ENCODE measurements around the gene TNFRSF11A. TPM values are rescaled to one million over a fixed set of nuclear protein-coding genes. Genes with fewer than 3 reads are reported as not detected.

Gene TNFRSF11A
- total RNA-seq, 1 donor from 2014 or later = 0.42 TPM

DNA sequence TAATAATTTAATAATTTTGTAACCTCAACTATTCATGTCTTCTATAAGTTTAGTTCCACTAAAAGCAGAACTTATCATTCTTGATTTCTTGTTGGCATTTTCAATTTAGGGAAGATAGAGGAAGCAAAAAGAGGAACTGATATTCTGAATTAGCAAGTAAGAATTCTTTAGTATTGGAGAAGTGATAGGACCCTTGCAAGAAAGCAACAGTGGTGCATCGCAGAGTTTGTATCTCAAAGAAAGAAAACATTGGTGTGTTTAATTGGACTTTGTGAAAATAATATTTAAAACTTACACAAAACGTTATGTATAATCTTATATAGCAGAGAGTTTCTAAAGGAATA, 36.5 kb upstream of the TNFRSF11A start:
- H3K27me3 ChIP-seq (ENCODE audit: control insufficient read depth, insufficient read depth, low read length) = no peaks in the 10 kb centered on the region
- peaks cover 1% of the 10 kb centered on the region for H3K36me3 ChIP-seq (ENCODE audit: control insufficient read depth, insufficient read depth, low read length)
- TF ChIP-seq, protein P1, sequence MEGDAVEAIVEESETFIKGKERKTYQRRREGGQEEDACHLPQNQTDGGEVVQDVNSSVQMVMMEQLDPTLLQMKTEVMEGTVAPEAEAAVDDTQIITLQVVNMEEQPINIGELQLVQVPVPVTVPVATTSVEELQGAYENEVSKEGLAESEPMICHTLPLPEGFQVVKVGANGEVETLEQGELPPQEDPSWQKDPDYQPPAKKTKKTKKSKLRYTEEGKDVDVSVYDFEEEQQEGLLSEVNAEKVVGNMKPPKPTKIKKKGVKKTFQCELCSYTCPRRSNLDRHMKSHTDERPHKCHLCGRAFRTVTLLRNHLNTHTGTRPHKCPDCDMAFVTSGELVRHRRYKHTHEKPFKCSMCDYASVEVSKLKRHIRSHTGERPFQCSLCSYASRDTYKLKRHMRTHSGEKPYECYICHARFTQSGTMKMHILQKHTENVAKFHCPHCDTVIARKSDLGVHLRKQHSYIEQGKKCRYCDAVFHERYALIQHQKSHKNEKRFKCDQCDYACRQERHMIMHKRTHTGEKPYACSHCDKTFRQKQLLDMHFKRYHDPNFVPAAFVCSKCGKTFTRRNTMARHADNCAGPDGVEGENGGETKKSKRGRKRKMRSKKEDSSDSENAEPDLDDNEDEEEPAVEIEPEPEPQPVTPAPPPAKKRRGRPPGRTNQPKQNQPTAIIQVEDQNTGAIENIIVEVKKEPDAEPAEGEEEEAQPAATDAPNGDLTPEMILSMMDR (IDR thresholded peaks at IDR 0.05; ENCODE audit: insufficient read depth, low read length, poor library complexity, severe bottlenecking) = no peak
- no peak for DNase-seq (ENCODE audit: low read depth)
- no peak overlapping the region for H3K4me3 ChIP-seq (ENCODE audit: low read depth, low read length)

DNA sequence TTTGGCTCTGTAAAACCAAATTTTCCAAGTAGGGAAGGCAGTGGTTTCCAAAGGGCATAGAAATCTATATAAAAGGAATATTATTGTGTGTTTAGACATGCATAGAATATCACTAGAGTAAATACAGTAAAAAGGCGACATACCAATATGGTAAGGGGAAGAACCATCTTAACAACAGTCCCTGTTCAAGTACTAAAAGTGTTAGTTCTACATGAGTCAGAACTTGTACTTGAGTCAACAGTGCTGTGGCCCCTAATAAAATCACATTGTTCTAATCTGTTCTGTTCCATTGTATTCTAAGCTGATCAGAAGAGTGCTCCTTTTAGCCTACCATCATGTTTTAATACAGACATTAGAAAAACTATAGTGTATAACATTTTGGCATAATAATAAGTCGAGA, 36.1 kb upstream of the TNFRSF11A start:
- peaks cover 1% of the 10 kb centered on the region for H3K36me3 ChIP-seq (ENCODE audit: control insufficient read depth, insufficient read depth, low read length)
- no peak overlapping the region for H3K4me3 ChIP-seq (ENCODE audit: low read depth, low read length)
- DNase-seq (ENCODE audit: low read depth) = no peak
- H3K27me3 ChIP-seq (ENCODE audit: control insufficient read depth, insufficient read depth, low read length) = no peaks in the 10 kb centered on the region
- TF ChIP-seq, protein P1 (IDR thresholded peaks at IDR 0.05; ENCODE audit: insufficient read depth, low read length, poor library complexity, severe bottlenecking) = no peak

DNA sequence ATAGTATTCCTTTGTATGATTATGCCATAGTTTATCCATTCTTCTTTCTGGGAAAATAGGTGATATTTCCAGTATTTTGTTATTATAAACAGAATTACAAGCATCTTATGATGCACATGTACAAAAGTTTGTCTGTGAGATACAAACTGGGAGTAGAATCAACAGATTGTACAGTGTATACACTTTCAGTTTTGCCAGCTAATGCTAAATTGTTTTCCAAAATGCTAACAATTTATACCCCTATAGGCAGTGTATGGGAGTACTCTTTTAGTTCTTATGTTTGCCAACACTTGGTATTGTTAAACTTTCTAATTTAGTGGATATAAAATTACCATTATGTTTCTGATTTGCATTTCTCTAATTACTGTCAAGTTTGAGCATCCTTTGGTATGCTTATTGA, 31.0 kb upstream of the TNFRSF11A start:
- Histone ChIP-seq H3K36me3 (ENCODE audit: control insufficient read depth, insufficient read depth, low read length) (no peaks in the 10 kb centered on the region), H3K27me3 (ENCODE audit: control insufficient read depth, insufficient read depth, low read length) (no peaks in the 10 kb centered on the region), H3K4me3 (ENCODE audit: low read depth, low read length) (no peak overlapping the region)
- TF ChIP-seq, protein P1 (IDR thresholded peaks at IDR 0.05; ENCODE audit: insufficient read depth, low read length, poor library complexity, severe bottlenecking) = no peak
- no peak for DNase-seq (ENCODE audit: low read depth)

GRCh38 chr18:62300359-62300963, 24.6 kb upstream of the TNFRSF11A start:
- no peaks in the 10 kb centered on the region for H3K36me3 ChIP-seq (ENCODE audit: control insufficient read depth, insufficient read depth, low read length)
- DNase-seq (ENCODE audit: low read depth) = no peak
- no peak overlapping the region for H3K4me3 ChIP-seq (ENCODE audit: low read depth, low read length)
- TF ChIP-seq, protein P1 (IDR thresholded peaks at IDR 0.05; ENCODE audit: insufficient read depth, low read length, poor library complexity, severe bottlenecking) = no peak
- no peaks in the 10 kb centered on the region for H3K27me3 ChIP-seq (ENCODE audit: control insufficient read depth, insufficient read depth, low read length)

DNA sequence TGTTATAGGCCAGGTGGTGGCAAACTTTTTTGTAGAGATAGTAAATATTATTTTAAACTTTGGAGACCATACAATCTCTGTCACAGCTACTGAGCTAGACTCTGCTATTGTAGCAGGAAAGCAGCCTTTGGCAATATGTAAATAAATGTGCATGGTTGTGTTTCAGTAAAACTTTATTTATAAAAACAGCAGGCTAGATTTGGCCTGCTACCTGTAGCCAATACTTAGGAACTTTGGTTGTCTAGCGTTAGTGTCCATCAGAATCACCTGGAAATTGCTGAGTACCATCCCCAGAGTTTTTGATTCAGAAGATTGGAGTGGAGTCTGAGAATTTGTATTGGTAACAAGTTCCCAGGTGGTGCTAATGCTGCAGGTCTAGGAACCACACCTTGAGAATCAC, 23.8 kb upstream of the TNFRSF11A start:
- Histone ChIP-seq H3K4me3 (ENCODE audit: low read depth, low read length) (no peak overlapping the region), H3K36me3 (ENCODE audit: control insufficient read depth, insufficient read depth, low read length) (no peaks in the 10 kb centered on the region), H3K27me3 (ENCODE audit: control insufficient read depth, insufficient read depth, low read length) (no peaks in the 10 kb centered on the region)
- no peak for DNase-seq (ENCODE audit: low read depth)
- TF ChIP-seq, protein P1 (IDR thresholded peaks at IDR 0.05; ENCODE audit: insufficient read depth, low read length, poor library complexity, severe bottlenecking) = no peak

DNA sequence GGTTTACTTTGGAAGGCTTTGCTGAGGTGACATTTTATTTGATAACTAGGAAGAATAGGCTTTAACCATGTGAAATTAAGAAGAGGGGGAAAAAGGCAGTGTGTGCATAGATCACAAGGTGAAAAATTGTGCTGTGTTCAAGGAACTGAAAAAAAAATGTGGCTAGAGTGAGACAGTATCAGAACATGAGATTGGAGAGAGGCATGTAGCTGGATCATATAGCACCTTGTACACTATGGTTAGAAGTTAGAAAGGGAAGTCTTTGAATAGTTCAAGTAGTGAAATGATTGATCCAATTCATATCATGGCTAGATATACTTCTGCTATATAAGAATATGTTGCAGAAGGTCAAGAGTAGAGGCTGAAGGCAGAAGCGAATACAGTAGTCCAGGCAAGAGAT, 12.3 kb upstream of the TNFRSF11A start:
- TF ChIP-seq, protein P1 (IDR thresholded peaks at IDR 0.05; ENCODE audit: insufficient read depth, low read length, poor library complexity, severe bottlenecking) = no peak
- no peaks in the 10 kb centered on the region for H3K36me3 ChIP-seq (ENCODE audit: control insufficient read depth, insufficient read depth, low read length)
- no peak for DNase-seq (ENCODE audit: low read depth)
- H3K4me3 ChIP-seq (ENCODE audit: low read depth, low read length) = no peak overlapping the region
- no peaks in the 10 kb centered on the region for H3K27me3 ChIP-seq (ENCODE audit: control insufficient read depth, insufficient read depth, low read length)
